Stimulated activated naive B cell treated with anti-CD40 and anti-IgM and Interleukin-4, amounts not matched to agents 10 μg/mL and 1 μg/mL and 100 μg/mL, for 72 hours (primary cell): ENCODE data around the gene DUSP16.

Experiments
- ATAC-seq, 2 donors: fragments of 150-1000 bp; cut with Tn5 transposase; replicated peaks; 2 replicates each; pipeline ENCODE4 v1.10.0; 2021; ENCODE audit warnings: moderate library complexity in 1 of 2
- DNase-seq: peaks from one replicate; pipeline ENCODE4 v3.0.0; 2021
- H3K27ac Mint-ChIP-seq: one replicate; pipeline ENCODE4 v1.8.0; 2022; ENCODE audit warnings: mild to moderate bottlenecking, mixed read lengths
- H3K27me3 Mint-ChIP-seq, 2 donors: one replicate each; pipeline ENCODE4 v1.8.0; 2022; ENCODE audit warnings: mixed read lengths in 2 of 2
- H3K36me3 Mint-ChIP-seq, 2 donors: one replicate each; pipeline ENCODE4 v1.8.0; 2022; ENCODE audit warnings: mixed read lengths in 2 of 2, mild to moderate bottlenecking in 1 of 2
- H3K4me1 Mint-ChIP-seq, 2 donors: one replicate each; pipeline ENCODE4 v1.8.0; 2022; ENCODE audit warnings: mixed read lengths in 2 of 2, mild to moderate bottlenecking in 1 of 2
- H3K4me3 Mint-ChIP-seq, 2 donors: one replicate each; pipeline ENCODE4 v1.8.0; 2022; ENCODE audit warnings: mild to moderate bottlenecking in 2 of 2, mixed read lengths in 2 of 2, moderate library complexity in 1 of 2
- H3K9me3 Mint-ChIP-seq, 2 donors: one replicate each; pipeline ENCODE4 v1.8.0; 2022; ENCODE audit warnings: mixed read lengths in 2 of 2, mild to moderate bottlenecking in 1 of 2

Gene DUSP16

GRCh38 chr12:12564911-12565310 is 2.2 kb upstream of the DUSP16 start:
- H3K27me3 Mint-ChIP-seq, result peaks cover 5% of the 10 kb centered on the region in 2 donors
- H3K4me3 Mint-ChIP-seq, result no peak overlapping the region
- DNase-seq (no peak), ATAC-seq (no peak)
- no peaks in the 10 kb centered on the region for H3K36me3 Mint-ChIP-seq
- peaks cover 3 to 14% of the 10 kb centered on the region in 2 donors for H3K4me1 Mint-ChIP-seq
- H3K9me3 Mint-ChIP-seq, result peaks cover 2 to 4% of the 10 kb centered on the region in 2 donors
- H3K27ac Mint-ChIP-seq, result no peak overlapping the region

- Mint-ChIP-seq H3K9me3 (peaks cover 2 to 4% of the 10 kb centered on the region in 2 donors), H3K36me3 (no peaks in the 10 kb centered on the region), H3K4me3 (peak overlapping the region; percentile 79 to 84), H3K4me1 (peaks cover 3 to 14% of the 10 kb centered on the region in 2 donors), H3K27ac (peak overlapping the region; percentile 52), H3K27me3 (peaks cover 0 to 4% of the 10 kb centered on the region in 2 donors)
- ATAC-seq (no peak), DNase-seq (no peak)
Measured at GRCh38 chr12:12563290-12563928, 746 bp upstream of the DUSP16 start.

DNA sequence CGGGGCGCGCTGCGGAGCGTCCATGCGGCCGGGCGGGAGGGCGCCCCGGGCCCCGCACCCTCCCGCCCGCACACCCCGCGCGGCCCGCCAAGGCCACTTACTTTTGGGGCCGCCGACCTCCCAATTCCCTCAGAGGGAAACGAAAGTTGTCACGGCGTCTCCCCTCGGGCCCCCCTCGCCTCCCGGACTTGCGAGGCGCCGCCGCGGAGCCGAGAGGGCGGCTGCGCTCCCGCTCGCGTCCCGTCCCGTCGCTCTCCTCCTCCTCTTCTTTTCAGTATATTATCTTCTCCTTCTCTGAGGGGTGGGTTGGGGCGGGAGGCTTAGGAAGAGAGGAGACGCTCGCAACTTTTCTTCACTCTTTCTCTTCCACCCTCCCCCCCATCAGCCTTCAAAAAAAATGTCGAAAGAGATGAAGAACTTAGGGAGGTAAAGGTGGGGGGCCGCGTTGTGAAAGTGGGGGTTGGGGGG is 613 bp downstream of the DUSP16 start:
- Mint-ChIP-seq H3K27me3 (peaks cover 0 to 4% of the 10 kb centered on the region in 2 donors), H3K27ac (peak overlapping the region; percentile 89), H3K9me3 (peaks cover 2 to 4% of the 10 kb centered on the region in 2 donors), H3K4me1 (peaks cover 3 to 14% of the 10 kb centered on the region in 2 donors), H3K36me3 (no peaks in the 10 kb centered on the region), H3K4me3 (peak overlapping the region; percentile 82 to 84)
- DNase-seq (no peak), ATAC-seq (peak in 1 of 2 donors; percentile 11)

GRCh38 chr12:12561371-12562015 is 1.2 kb downstream of the DUSP16 start:
- Mint-ChIP-seq H3K4me1 (peaks cover 3 to 14% of the 10 kb centered on the region in 2 donors), H3K27ac (peak overlapping the region; percentile 84)

GRCh38 chr12:12560587-12561370 is 1.9 kb downstream of the DUSP16 start:
- peak overlapping the region; percentile 59 to 84 for H3K4me3 Mint-ChIP-seq
- no peak for DNase-seq
- H3K27me3 Mint-ChIP-seq, result peaks cover 0 to 4% of the 10 kb centered on the region in 2 donors
- peaks cover 2 to 4% of the 10 kb centered on the region in 2 donors for H3K9me3 Mint-ChIP-seq
- peaks cover 3 to 14% of the 10 kb centered on the region in 2 donors for H3K4me1 Mint-ChIP-seq
- no peaks in the 10 kb centered on the region for H3K36me3 Mint-ChIP-seq
- no peak overlapping the region for H3K27ac Mint-ChIP-seq
- ATAC-seq, result peak; percentile 51 to 56

More at GRCh38 chr12:12561371-12562015, 1.2 kb downstream of the DUSP16 start:
- Mint-ChIP-seq H3K4me3 (peak overlapping the region; percentile 82 to 84), H3K9me3 (peaks cover 2 to 4% of the 10 kb centered on the region in 2 donors), H3K27me3 (peaks cover 0 to 4% of the 10 kb centered on the region in 2 donors), H3K36me3 (no peaks in the 10 kb centered on the region)
- ATAC-seq, result peak; percentile 22 to 26
- DNase-seq, result no peak

DNA sequence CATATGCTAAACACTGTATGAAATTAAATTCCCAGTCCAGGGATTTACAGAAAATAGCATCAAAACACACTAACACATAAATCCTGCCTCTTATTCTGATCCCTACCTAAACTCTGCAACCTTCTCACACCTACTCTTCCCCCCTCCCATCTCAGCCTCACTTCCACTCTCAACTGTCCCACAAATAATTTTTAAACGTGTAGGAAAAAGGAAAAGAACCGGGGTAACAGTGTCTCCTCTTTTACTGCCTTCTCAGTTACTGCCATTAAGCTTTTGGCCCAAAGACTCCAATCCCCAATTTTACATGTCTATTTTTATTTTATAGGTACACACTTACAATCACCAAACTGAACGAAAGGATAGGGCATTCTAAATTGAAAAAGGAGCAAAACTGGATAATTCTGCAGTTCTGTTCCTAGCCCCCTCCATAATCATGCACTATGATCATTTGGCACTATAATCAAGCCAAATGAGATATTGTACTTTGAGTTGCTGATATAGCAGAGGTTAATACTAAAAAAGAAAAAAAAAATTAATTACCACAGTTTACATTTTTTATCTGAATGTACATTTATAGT is 2.9 kb downstream of the DUSP16 start:
- Mint-ChIP-seq H3K4me3 (no peak overlapping the region), H3K9me3 (peaks cover 0 to under 1% of the 10 kb centered on the region in 2 donors), H3K27ac (no peak overlapping the region), H3K4me1 (peaks cover 3 to 14% of the 10 kb centered on the region in 2 donors), H3K36me3 (no peaks in the 10 kb centered on the region), H3K27me3 (peaks cover 0 to 4% of the 10 kb centered on the region in 2 donors)
- DNase-seq, result no peak
- ATAC-seq, result no peak

DNA sequence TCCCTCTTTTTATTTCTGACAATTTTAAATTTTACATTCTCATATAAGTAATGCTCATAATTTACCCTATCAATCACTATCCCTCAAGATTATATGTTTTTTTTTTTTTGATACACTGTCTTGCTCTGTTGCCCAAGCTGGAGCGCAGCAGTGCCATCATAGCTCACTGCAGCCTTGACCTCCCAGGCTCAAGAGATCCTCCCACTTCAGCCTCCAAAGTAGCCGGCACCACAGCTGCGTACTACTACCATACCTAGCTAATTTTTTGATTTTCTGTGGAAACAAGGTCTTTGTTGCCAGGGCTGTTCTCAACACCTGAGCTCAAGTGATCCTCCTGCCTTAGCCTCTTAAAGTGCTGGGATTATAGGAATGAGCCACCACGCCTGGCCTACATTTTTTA is 4.4 kb downstream of the DUSP16 start:
- no peak for DNase-seq
- no peak overlapping the region for H3K27ac Mint-ChIP-seq
- H3K4me1 Mint-ChIP-seq, result peaks cover 3 to 14% of the 10 kb centered on the region in 2 donors
- peaks cover 0 to 4% of the 10 kb centered on the region in 2 donors for H3K27me3 Mint-ChIP-seq
- H3K4me3 Mint-ChIP-seq, result no peak overlapping the region
- ATAC-seq, result no peak
- no peaks in the 10 kb centered on the region for H3K9me3 Mint-ChIP-seq
- no peaks in the 10 kb centered on the region for H3K36me3 Mint-ChIP-seq

DNA sequence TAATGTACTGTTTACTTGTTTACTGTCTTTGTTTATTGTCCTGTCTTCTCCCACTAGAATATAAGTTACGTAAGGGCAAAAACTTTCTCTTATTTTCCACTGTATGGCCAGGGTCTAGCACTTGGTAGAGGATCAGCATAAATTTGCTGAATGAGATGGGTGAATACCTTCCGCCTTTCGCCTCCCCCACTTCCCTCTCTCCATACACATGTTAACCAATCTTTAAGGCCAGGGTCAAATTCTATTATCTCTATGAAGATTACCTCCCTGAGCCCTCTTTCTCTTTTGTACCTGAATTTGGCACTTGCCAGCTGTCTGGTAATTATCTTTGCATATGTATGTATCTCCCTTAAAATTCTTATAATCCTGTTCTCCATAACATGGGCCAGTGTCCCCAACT is 4.9 kb downstream of the DUSP16 start:
- H3K9me3 Mint-ChIP-seq, result no peaks in the 10 kb centered on the region
- no peak overlapping the region for H3K4me3 Mint-ChIP-seq
- no peak overlapping the region for H3K27ac Mint-ChIP-seq
- no peaks in the 10 kb centered on the region for H3K36me3 Mint-ChIP-seq
- H3K27me3 Mint-ChIP-seq, result peaks cover 0 to 4% of the 10 kb centered on the region in 2 donors
- DNase-seq (no peak), ATAC-seq (no peak)
- H3K4me1 Mint-ChIP-seq, result peaks cover 3 to 14% of the 10 kb centered on the region in 2 donors

- Mint-ChIP-seq H3K9me3 (no peaks in the 10 kb centered on the region), H3K27ac (no peak overlapping the region), H3K36me3 (no peaks in the 10 kb centered on the region), H3K27me3 (peaks cover 0 to 4% of the 10 kb centered on the region in 2 donors), H3K4me1 (peaks cover under 1 to 5% of the 10 kb centered on the region in 2 donors), H3K4me3 (no peak overlapping the region)
- DNase-seq (no peak), ATAC-seq (no peak)
Measured at GRCh38 chr12:12555656-12556055, 7.0 kb downstream of the DUSP16 start.

DNA sequence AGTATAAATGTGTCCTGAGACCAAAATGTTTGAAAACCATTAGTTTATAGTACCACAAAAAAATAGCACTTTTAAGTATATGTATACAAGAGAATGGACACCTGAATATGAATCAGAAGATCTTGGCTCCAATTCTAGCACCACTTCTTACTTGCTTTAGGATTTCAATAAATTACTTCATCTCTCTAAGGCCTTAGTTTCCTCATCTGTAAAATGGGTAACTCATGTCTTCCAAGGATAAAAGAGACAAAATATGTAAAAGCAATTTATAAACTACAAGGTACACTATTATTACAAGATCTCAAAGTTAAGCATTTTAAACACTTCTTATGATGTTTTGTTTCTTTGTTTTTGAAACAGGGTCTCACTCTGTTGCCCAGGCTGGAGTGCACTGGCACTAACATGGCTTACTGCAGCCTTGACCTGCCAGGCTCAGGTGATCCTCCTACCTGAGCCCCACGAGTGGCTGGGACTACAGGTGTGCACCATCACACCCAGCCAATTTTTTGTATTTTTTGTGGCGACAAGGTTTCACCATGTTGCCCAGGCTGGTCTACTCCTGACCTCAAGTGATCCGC is 9.4 kb downstream of the DUSP16 start:
- no peaks in the 10 kb centered on the region for H3K9me3 Mint-ChIP-seq
- no peak overlapping the region for H3K4me3 Mint-ChIP-seq
- DNase-seq (no peak), ATAC-seq (no peak)
- H3K27me3 Mint-ChIP-seq, result no peaks in the 10 kb centered on the region
- no peak overlapping the region for H3K27ac Mint-ChIP-seq
- H3K36me3 Mint-ChIP-seq, result no peaks in the 10 kb centered on the region
- no peaks in the 10 kb centered on the region for H3K4me1 Mint-ChIP-seq

DNA sequence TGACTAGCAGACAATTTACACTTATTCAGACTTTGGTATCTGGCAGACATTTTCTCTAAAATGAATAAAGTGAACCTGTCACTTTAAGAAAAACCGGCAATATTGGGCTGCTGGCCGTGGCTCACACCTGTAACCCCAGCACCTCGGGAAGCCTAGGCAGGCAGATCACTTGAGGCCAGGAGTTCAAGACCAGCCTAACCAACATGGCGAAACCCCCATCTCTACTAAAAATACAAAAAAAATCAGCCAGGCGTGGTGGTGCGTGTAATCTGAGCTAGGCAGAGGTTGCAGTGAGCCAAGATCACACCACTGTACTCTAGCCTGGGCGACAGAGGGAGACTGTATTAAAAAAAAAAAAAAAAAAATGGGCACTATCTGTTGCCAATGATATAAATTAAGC is 11.5 kb downstream of the DUSP16 start:
- H3K9me3 Mint-ChIP-seq, result no peaks in the 10 kb centered on the region
- ATAC-seq (no peak), DNase-seq (no peak)
- no peaks in the 10 kb centered on the region for H3K36me3 Mint-ChIP-seq
- H3K4me1 Mint-ChIP-seq, result no peaks in the 10 kb centered on the region
- no peak overlapping the region for H3K4me3 Mint-ChIP-seq
- no peaks in the 10 kb centered on the region for H3K27me3 Mint-ChIP-seq
- H3K27ac Mint-ChIP-seq, result no peak overlapping the region

GRCh38 chr12:12550277-12550676 is 12.4 kb downstream of the DUSP16 start:
- Mint-ChIP-seq H3K36me3 (no peaks in the 10 kb centered on the region), H3K4me1 (no peaks in the 10 kb centered on the region), H3K27ac (no peak overlapping the region), H3K4me3 (no peak overlapping the region), H3K27me3 (no peaks in the 10 kb centered on the region), H3K9me3 (no peaks in the 10 kb centered on the region)
- DNase-seq (no peak), ATAC-seq (no peak)

DNA sequence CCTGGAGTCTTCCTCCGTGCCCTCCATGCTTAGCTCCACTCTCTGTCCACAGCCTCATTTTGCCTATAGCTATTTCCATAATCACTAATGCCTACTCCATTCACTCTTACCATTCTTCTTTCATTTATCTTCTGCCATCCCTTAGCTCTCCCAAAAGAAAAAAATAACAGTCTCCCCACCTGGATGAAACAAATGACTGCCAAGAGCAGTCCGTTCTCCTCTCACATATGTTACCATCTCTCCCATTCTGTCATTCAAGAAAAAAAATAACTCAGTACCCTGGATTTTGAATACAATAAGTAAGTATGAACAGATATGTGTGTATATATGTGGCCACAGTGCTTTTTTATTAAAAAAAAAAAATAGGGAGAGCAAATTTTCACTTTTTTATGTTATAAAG is 13.2 kb downstream of the DUSP16 start:
- DNase-seq (no peak), ATAC-seq (no peak)
- Mint-ChIP-seq H3K4me3 (no peak overlapping the region), H3K4me1 (no peaks in the 10 kb centered on the region), H3K27ac (no peak overlapping the region), H3K9me3 (no peaks in the 10 kb centered on the region), H3K27me3 (no peaks in the 10 kb centered on the region), H3K36me3 (no peaks in the 10 kb centered on the region)

DNA sequence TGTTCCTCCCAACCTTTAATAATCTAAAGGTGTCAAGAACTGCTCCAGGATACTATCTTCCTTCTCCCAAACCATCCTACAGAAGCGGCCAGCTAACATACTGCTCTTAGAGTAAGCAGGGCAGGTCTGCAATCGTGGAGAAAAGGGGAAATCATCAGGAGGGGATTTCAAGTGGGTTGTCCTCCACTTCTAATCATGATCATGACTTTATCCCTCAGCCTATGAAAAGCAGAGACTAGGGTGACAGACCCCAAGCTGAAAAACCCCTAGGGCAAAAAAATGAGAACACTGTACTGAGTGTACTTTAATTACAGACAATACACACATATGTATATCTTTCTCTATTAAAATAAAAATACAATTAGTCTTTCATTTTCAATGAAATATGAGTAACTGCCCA is 13.9 kb downstream of the DUSP16 start:
- Mint-ChIP-seq H3K9me3 (no peaks in the 10 kb centered on the region), H3K27me3 (no peaks in the 10 kb centered on the region), H3K36me3 (no peaks in the 10 kb centered on the region), H3K4me3 (no peak overlapping the region), H3K4me1 (no peaks in the 10 kb centered on the region), H3K27ac (no peak overlapping the region)
- ATAC-seq, result peak; percentile 62 to 78
- DNase-seq, result no peak
